ENCODE measurements around the gene FNDC3B. TPM values are rescaled to one million over a fixed set of nuclear protein-coding genes. Genes with fewer than 3 reads are reported as not detected.

FNDC3B gene
- total RNA-seq, 1 experiment from 2014 or later = 149 TPM

GRCh38 chr3:172063456-172064432 lies 24.4 kb downstream of the FNDC3B start:
- CTCF ChIA-PET = interaction anchor here (1.0 to 1.4 kb wide), 3 partner anchors 12 to 269 kb away, joined by 3 to 4 read pairs (median 3); no protein-coding TSS in a partner anchor
- TF ChIP-seq, protein P1, sequence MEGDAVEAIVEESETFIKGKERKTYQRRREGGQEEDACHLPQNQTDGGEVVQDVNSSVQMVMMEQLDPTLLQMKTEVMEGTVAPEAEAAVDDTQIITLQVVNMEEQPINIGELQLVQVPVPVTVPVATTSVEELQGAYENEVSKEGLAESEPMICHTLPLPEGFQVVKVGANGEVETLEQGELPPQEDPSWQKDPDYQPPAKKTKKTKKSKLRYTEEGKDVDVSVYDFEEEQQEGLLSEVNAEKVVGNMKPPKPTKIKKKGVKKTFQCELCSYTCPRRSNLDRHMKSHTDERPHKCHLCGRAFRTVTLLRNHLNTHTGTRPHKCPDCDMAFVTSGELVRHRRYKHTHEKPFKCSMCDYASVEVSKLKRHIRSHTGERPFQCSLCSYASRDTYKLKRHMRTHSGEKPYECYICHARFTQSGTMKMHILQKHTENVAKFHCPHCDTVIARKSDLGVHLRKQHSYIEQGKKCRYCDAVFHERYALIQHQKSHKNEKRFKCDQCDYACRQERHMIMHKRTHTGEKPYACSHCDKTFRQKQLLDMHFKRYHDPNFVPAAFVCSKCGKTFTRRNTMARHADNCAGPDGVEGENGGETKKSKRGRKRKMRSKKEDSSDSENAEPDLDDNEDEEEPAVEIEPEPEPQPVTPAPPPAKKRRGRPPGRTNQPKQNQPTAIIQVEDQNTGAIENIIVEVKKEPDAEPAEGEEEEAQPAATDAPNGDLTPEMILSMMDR (IDR thresholded peaks at IDR 0.05; ENCODE audit: unreplicated experiment) = no peak
- Mint-ChIP-seq H3K4me1 (ENCODE audit: insufficient read depth, unreplicated experiment) (peaks cover 25% of the 10 kb centered on the region), H3K9me3 (ENCODE audit: unreplicated experiment) (no peaks in the 10 kb centered on the region), H3K27me3 (ENCODE audit: insufficient read depth, unreplicated experiment) (no peaks in the 10 kb centered on the region), H3K27ac (ENCODE audit: low read depth, unreplicated experiment) (peak overlapping the region; percentile 0), H3K4me3 (ENCODE audit: unreplicated experiment) (no peak overlapping the region), H3K36me3 (ENCODE audit: insufficient read depth, unreplicated experiment) (peaks cover 59% of the 10 kb centered on the region)
- intact Hi-C loops (cut with micrococcal nuclease) = no loop called here
- no TSS peak for BruUV-seq (replicated peaks)
- no peak for DNase-seq (ENCODE audit: unreplicated experiment)
- POLR2A ChIA-PET = interaction anchor here (0.6 to 1.3 kb wide), 4 partner anchors 8 to 90 kb away, joined by 3 read pairs; no protein-coding TSS in a partner anchor

- peaks cover 30% of the 10 kb centered on the region for H3K4me1 Mint-ChIP-seq (ENCODE audit: insufficient read depth, unreplicated experiment)
- peak overlapping the region; percentile 3 for H3K27ac Mint-ChIP-seq (ENCODE audit: low read depth, unreplicated experiment)
- intact Hi-C loops (cut with micrococcal nuclease) = no loop called here
- no peaks in the 10 kb centered on the region for H3K27me3 Mint-ChIP-seq (ENCODE audit: insufficient read depth, unreplicated experiment)
- DNase-seq (ENCODE audit: unreplicated experiment) = no peak
- TF ChIP-seq, protein P1 (IDR thresholded peaks at IDR 0.05; ENCODE audit: unreplicated experiment) = no peak
- no peaks in the 10 kb centered on the region for H3K9me3 Mint-ChIP-seq (ENCODE audit: unreplicated experiment)
- peaks cover 59% of the 10 kb centered on the region for H3K36me3 Mint-ChIP-seq (ENCODE audit: insufficient read depth, unreplicated experiment)
- no peak overlapping the region for H3K4me3 Mint-ChIP-seq (ENCODE audit: unreplicated experiment)
- CTCF ChIA-PET = interaction anchor here (1.0 kb wide), 2 partner anchors 17 to 60 kb away, joined by 3 read pairs; no protein-coding TSS in a partner anchor
- POLR2A ChIA-PET = interaction anchor here (0.7 to 3.2 kb wide), 6 partner anchors 17 to 77 kb away, joined by 3 to 10 read pairs (median 4); no protein-coding TSS in a partner anchor
- no TSS peak for BruUV-seq (replicated peaks)
Measured at GRCh38 chr3:172065527-172065926, 26.1 kb downstream of the FNDC3B start.

DNA sequence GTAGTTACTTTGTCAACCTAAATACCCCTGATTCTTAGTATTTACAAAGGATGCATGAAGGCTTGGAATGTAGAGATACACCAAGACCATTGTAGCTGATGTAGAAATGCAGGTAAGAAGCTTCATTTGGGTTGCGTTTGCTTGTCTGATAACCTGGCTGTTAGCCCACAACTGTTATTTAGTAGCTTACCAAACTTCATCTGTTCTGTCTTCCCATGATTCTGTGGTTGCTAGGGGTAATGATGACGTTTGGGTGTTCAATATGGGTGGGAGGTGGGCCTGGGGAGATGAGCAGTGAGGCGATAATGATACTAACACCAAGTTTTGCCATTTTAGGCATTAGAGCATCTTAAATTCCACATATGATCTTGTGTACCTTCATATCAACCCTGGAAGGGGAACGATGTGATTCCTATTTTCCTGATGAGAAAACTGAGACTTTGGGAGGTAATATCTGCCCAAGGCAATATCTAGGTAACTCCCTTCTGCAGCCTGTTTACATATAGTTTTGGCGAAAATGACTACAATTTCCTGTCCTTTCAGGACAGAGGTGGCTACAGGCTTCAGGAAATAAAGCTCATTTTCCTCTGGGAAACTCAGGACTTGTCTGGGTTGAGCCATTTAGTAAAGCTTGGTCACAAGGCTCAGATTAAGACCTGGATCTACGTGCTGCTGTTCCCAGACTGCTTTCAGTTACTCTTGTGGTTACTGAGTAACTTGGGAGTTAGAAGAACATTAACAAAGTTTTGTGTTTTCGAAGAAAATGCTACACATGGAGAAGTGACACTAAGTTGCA lies 26.8 kb downstream of the FNDC3B start:
- TF ChIP-seq, protein P1 (IDR thresholded peaks at IDR 0.05; ENCODE audit: unreplicated experiment) = no peak
- ChIA-PET CTCF (interaction anchor here (0.6 to 1.2 kb wide), 4 partner anchors 16 to 270 kb away, joined by 3 to 4 read pairs (median 3); no protein-coding TSS in a partner anchor), POLR2A (interaction anchor here (0.6 to 3.2 kb wide), 8 partner anchors 16 to 267 kb away, joined by 3 to 10 read pairs (median 4); no protein-coding TSS in a partner anchor)
- peak overlapping the region; percentile 3 for H3K27ac Mint-ChIP-seq (ENCODE audit: low read depth, unreplicated experiment)
- intact Hi-C loops (cut with micrococcal nuclease) = no loop called here
- no peak for DNase-seq (ENCODE audit: unreplicated experiment)
- no peaks in the 10 kb centered on the region for H3K9me3 Mint-ChIP-seq (ENCODE audit: unreplicated experiment)
- H3K27me3 Mint-ChIP-seq (ENCODE audit: insufficient read depth, unreplicated experiment) = no peaks in the 10 kb centered on the region
- no TSS peak for BruUV-seq (replicated peaks)
- no peak overlapping the region for H3K4me3 Mint-ChIP-seq (ENCODE audit: unreplicated experiment)
- peaks cover 30% of the 10 kb centered on the region for H3K4me1 Mint-ChIP-seq (ENCODE audit: insufficient read depth, unreplicated experiment)
- H3K36me3 Mint-ChIP-seq (ENCODE audit: insufficient read depth, unreplicated experiment) = peaks cover 53% of the 10 kb centered on the region
